Measurements from ENCODE around the gene NCAPD3.

NCAPD3 gene

DNA sequence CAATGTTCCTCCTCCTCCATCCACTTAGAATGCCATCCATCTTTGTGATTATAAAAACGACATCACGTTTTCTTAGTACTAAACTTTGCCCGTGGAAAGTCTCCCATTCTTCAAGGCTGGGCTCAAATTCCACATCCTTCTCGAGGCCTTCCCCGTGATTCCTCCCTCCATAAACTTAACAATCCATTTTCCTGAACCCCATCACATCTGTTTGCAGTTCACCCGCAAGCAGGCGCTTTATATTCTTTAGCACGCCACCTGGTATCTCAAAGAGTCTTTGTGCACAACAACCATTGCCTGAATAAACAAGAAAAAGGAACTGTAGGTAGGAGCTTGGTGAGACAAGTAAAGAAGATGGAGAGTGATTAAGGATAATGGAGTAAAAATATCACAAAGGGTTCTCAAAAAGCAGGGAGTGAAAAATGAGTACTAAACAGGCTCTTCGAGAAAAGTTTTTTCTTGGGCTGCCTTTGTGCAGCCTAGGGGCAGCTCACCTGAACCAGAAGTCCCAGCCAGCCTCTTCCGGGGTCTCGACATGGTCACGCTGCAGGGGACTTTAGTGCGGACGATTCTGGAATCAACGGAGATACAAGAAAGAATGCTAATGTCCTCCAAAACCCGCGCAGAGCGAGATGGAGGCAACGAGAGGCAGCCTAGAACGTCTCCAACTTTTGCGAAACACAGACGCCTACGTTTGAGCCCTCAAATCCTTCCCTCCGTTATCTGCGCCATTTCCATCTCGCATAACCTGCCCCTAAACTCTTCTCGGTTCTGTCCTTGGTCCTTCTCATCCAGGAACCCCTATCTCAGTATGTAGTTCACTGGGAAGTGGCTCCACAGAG, 28.8 kb upstream of the NCAPD3 start:
- no peaks in the 10 kb centered on the region for H3K9me3 ChIP-seq (ENCODE audit: control insufficient read depth, insufficient read depth, low read length)
- peaks cover 21% of the 10 kb centered on the region for H3K4me1 ChIP-seq (ENCODE audit: control insufficient read depth, insufficient read depth, low read length)
- peak overlapping the region; percentile 87 for H3K4me3 ChIP-seq (ENCODE audit: low read depth, low read length)
- peak overlapping the region; percentile 28 for H3K9ac ChIP-seq (ENCODE audit: low read depth, low read length)
- peaks cover 52% of the 10 kb centered on the region for H3K36me3 ChIP-seq (ENCODE audit: control insufficient read depth, insufficient read depth, low read length)
- H3K27me3 ChIP-seq (ENCODE audit: control insufficient read depth, insufficient read depth, low read length) = no peaks in the 10 kb centered on the region
- H3K27ac ChIP-seq (ENCODE audit: low read depth, low read length) = peak overlapping the region; percentile 23

DNA sequence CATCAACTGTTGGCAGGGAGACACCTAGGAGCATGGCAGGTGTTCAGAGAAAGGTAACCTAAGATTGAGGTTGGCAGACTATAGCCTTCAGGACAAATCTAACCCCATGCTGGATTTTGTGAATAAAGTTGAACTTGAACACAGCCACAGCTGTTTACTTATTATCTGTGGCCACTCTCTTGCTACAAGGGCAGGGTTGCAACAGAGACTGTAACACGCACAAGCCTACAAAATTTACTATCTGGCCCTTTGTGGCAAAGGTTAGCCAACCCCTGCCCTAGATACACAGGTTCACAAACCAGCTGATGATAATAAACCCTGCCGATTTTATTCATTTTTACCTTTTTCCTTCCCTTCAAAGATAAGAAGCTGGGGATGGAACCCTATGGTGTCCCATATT, 26.9 kb upstream of the NCAPD3 start:
- Histone ChIP-seq H3K9ac (ENCODE audit: low read depth, low read length) (no peak overlapping the region), H3K4me3 (ENCODE audit: low read depth, low read length) (no peak overlapping the region), H3K4me1 (ENCODE audit: control insufficient read depth, insufficient read depth, low read length) (peaks cover 21% of the 10 kb centered on the region), H3K27ac (ENCODE audit: low read depth, low read length) (no peak overlapping the region), H3K27me3 (ENCODE audit: control insufficient read depth, insufficient read depth, low read length) (no peaks in the 10 kb centered on the region), H3K9me3 (ENCODE audit: control insufficient read depth, insufficient read depth, low read length) (no peaks in the 10 kb centered on the region), H3K36me3 (ENCODE audit: control insufficient read depth, insufficient read depth, low read length) (peaks cover 59% of the 10 kb centered on the region)

DNA sequence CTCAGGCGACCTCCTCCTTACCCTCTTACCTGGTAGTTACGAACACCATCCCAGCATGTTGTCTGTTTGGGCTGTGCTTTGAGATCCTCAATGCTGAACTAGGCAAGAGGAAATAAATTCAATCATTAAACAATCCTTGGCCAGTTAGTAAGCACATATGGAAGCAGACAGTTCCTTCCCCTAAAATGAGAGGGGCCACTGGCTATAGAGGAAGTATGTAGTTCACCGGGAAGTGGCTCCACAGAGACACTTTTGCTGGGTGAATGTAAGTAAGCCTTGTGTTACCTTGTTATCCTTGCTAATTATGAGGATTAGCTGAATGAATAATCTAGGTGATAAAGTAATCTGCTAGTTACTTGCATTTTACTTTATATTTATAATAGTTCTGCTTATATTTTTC, 26.5 kb upstream of the NCAPD3 start:
- Histone ChIP-seq H3K9me3 (ENCODE audit: control insufficient read depth, insufficient read depth, low read length) (no peaks in the 10 kb centered on the region), H3K27ac (ENCODE audit: low read depth, low read length) (no peak overlapping the region), H3K4me1 (ENCODE audit: control insufficient read depth, insufficient read depth, low read length) (peaks cover 21% of the 10 kb centered on the region), H3K9ac (ENCODE audit: low read depth, low read length) (no peak overlapping the region), H3K27me3 (ENCODE audit: control insufficient read depth, insufficient read depth, low read length) (no peaks in the 10 kb centered on the region), H3K4me3 (ENCODE audit: low read depth, low read length) (no peak overlapping the region), H3K36me3 (ENCODE audit: control insufficient read depth, insufficient read depth, low read length) (peaks cover 59% of the 10 kb centered on the region)

DNA sequence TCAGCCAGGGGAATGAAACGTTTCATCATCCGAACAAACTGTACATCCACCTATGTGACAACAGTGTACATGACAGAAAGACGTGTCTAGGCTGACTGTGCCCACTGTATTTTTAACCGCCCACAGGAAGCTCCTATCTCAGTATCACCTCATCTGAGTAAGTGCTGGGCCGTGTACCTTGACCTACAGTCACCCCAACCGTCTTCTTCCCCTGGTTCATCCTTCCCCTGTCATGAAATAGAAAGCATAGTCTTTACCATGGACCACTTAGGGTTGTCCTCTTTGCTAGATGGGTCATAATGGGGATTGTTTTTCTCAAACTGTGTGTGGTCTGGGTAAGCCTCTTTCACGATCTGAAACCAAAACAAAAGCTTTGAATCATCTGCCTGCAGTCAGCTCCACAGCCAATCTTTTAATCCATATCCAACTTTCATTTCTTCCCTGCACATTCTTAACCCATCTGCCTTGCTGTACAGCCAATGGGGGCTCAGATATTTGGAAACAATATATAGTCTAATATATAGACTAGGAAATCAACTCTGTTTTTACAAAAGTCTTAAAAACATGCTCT, 25.2 kb upstream of the NCAPD3 start:
- Histone ChIP-seq H3K27me3 (ENCODE audit: control insufficient read depth, insufficient read depth, low read length) (no peaks in the 10 kb centered on the region), H3K9ac (ENCODE audit: low read depth, low read length) (no peak overlapping the region), H3K9me3 (ENCODE audit: control insufficient read depth, insufficient read depth, low read length) (no peaks in the 10 kb centered on the region), H3K4me3 (ENCODE audit: low read depth, low read length) (no peak overlapping the region), H3K36me3 (ENCODE audit: control insufficient read depth, insufficient read depth, low read length) (peaks cover 59% of the 10 kb centered on the region), H3K27ac (ENCODE audit: low read depth, low read length) (no peak overlapping the region), H3K4me1 (ENCODE audit: control insufficient read depth, insufficient read depth, low read length) (peaks cover 13% of the 10 kb centered on the region)

DNA sequence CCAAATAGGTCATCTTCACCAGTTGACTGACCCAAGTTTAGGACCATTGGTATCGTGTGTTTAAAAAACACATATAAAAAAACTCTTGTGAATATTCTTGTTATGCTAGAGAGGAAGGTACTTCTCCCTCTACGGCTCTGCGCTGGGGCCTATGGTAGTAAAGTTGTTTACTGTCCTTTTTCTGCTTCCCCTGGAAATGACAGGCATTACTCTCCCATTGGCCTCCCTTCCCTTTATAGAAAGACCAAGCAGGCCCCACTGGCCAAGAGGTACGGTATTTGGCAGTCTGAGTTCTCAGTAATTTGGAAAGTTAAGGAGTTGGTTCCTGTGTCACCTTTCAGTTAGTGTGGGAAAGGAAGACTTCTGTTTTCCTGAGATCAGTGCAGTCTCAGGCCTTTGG, 22.9 kb upstream of the NCAPD3 start:
- no peaks in the 10 kb centered on the region for H3K9me3 ChIP-seq (ENCODE audit: control insufficient read depth, insufficient read depth, low read length)
- H3K27ac ChIP-seq (ENCODE audit: low read depth, low read length) = no peak overlapping the region
- no peak overlapping the region for H3K4me3 ChIP-seq (ENCODE audit: low read depth, low read length)
- no peaks in the 10 kb centered on the region for H3K27me3 ChIP-seq (ENCODE audit: control insufficient read depth, insufficient read depth, low read length)
- H3K36me3 ChIP-seq (ENCODE audit: control insufficient read depth, insufficient read depth, low read length) = peaks cover 71% of the 10 kb centered on the region
- H3K9ac ChIP-seq (ENCODE audit: low read depth, low read length) = no peak overlapping the region
- peaks cover 4% of the 10 kb centered on the region for H3K4me1 ChIP-seq (ENCODE audit: control insufficient read depth, insufficient read depth, low read length)

DNA sequence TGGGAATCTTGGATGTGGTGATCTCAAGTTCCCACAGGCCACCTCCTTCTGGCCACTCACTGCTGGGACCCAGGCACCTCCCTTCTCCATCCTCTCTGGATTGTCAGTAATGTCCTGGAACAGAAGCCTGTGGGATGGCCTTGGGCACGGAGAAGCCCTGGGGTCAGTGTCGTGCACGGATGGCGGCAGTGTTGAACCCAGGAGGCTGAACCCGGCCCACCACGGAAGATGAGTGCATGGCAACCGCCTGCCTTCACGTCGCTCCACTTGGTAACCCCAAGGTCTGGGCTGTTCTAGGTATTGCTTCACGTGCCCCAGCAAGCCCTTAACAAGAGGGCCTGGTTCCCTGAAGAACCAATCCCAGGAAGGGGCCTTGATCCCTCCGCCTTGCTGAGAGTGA, 22.3 kb upstream of the NCAPD3 start:
- Histone ChIP-seq H3K9ac (ENCODE audit: low read depth, low read length) (no peak overlapping the region), H3K27me3 (ENCODE audit: control insufficient read depth, insufficient read depth, low read length) (no peaks in the 10 kb centered on the region), H3K9me3 (ENCODE audit: control insufficient read depth, insufficient read depth, low read length) (no peaks in the 10 kb centered on the region), H3K27ac (ENCODE audit: low read depth, low read length) (no peak overlapping the region), H3K4me3 (ENCODE audit: low read depth, low read length) (no peak overlapping the region), H3K4me1 (ENCODE audit: control insufficient read depth, insufficient read depth, low read length) (no peaks in the 10 kb centered on the region), H3K36me3 (ENCODE audit: control insufficient read depth, insufficient read depth, low read length) (peaks cover 65% of the 10 kb centered on the region)

DNA sequence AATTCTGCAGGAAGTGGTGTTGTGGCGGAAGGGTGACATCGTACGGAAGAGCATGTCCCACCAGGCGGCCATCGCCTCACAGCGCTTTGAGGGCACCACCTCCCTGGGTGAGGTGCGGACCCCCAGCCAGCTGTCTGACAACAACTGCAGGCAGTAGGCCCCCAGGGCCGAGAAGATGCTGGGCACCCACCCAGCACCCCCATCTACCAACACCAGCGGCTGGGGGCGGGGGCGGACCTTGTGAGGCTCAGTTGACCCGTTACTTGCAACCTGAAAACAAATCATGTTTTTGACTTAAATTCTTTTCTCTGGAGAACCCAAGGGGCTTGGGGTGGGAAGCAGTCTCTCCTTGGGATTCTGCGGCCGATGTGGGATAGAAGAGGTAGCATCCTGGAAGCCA, 21.7 kb upstream of the NCAPD3 start:
- Histone ChIP-seq H3K9ac (ENCODE audit: low read depth, low read length) (no peak overlapping the region), H3K27ac (ENCODE audit: low read depth, low read length) (no peak overlapping the region), H3K4me1 (ENCODE audit: control insufficient read depth, insufficient read depth, low read length) (no peaks in the 10 kb centered on the region), H3K9me3 (ENCODE audit: control insufficient read depth, insufficient read depth, low read length) (no peaks in the 10 kb centered on the region), H3K4me3 (ENCODE audit: low read depth, low read length) (no peak overlapping the region), H3K27me3 (ENCODE audit: control insufficient read depth, insufficient read depth, low read length) (no peaks in the 10 kb centered on the region), H3K36me3 (ENCODE audit: control insufficient read depth, insufficient read depth, low read length) (peaks cover 59% of the 10 kb centered on the region)

DNA sequence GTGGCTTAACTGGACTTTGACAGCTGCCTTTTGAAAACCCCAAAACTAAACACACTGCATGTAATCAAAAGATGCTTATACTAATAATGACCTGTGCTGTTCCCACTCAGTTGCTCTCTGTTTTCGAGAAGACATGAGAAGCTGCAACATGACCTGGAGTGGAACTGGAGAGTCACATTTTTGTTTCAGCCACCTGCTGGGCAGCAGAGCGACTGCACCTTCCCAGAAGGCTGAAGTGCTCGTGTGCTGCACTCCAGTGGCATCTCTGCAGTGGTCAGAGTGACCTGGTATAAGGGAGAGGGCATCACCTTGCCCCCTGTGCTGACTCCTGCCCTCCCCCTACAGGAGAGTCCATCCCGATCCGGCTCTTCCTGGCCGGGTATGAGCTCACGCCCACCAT, 20.8 kb upstream of the NCAPD3 start:
- Histone ChIP-seq H3K36me3 (ENCODE audit: control insufficient read depth, insufficient read depth, low read length) (peaks cover 58% of the 10 kb centered on the region), H3K9ac (ENCODE audit: low read depth, low read length) (no peak overlapping the region), H3K4me3 (ENCODE audit: low read depth, low read length) (no peak overlapping the region), H3K27ac (ENCODE audit: low read depth, low read length) (no peak overlapping the region), H3K9me3 (ENCODE audit: control insufficient read depth, insufficient read depth, low read length) (no peaks in the 10 kb centered on the region), H3K4me1 (ENCODE audit: control insufficient read depth, insufficient read depth, low read length) (no peaks in the 10 kb centered on the region), H3K27me3 (ENCODE audit: control insufficient read depth, insufficient read depth, low read length) (no peaks in the 10 kb centered on the region)

DNA sequence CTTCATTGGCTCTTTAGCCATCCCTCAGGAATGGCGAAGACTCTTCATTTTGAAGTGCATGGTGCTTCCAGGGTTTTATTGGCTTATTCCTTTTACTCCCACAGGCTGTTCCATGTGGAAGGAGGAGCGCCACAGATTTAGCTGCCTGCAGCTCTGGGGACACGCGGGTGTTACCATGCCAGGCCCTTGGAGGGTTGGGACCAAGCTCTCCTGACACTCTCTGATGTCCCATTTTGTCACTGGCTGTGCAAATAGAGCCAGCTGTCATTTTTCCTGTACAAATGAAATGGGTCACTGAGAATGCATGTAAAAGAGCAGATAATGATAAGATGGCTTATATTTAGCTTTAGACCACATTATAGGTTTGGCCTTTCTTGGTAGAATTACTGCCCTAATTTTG, 20.1 kb upstream of the NCAPD3 start:
- no peak overlapping the region for H3K4me3 ChIP-seq (ENCODE audit: low read depth, low read length)
- no peaks in the 10 kb centered on the region for H3K27me3 ChIP-seq (ENCODE audit: control insufficient read depth, insufficient read depth, low read length)
- no peaks in the 10 kb centered on the region for H3K9me3 ChIP-seq (ENCODE audit: control insufficient read depth, insufficient read depth, low read length)
- no peaks in the 10 kb centered on the region for H3K4me1 ChIP-seq (ENCODE audit: control insufficient read depth, insufficient read depth, low read length)
- H3K9ac ChIP-seq (ENCODE audit: low read depth, low read length) = no peak overlapping the region
- no peak overlapping the region for H3K27ac ChIP-seq (ENCODE audit: low read depth, low read length)
- peaks cover 51% of the 10 kb centered on the region for H3K36me3 ChIP-seq (ENCODE audit: control insufficient read depth, insufficient read depth, low read length)

DNA sequence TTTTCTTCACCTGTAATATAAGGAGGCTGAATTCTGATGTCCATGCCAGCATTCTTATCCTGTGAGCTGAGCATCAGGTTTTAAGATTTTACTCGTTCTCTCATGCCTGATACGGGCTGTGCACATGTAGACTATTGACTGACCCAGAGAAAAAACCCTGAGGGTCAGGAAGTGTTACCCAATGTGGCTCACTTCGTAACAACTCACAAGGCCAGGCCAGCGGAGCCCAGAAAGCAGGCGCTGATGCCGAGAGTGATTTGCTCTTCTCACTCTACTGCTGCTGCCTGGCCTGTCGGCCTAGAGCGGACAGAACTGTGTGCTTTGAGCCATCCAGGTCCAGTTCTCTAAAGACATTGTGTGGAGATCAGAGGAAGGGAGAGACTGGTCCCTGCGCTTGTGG, 18.6 kb upstream of the NCAPD3 start:
- Histone ChIP-seq H3K27ac (ENCODE audit: low read depth, low read length) (no peak overlapping the region), H3K4me3 (ENCODE audit: low read depth, low read length) (no peak overlapping the region), H3K4me1 (ENCODE audit: control insufficient read depth, insufficient read depth, low read length) (no peaks in the 10 kb centered on the region), H3K9ac (ENCODE audit: low read depth, low read length) (no peak overlapping the region), H3K36me3 (ENCODE audit: control insufficient read depth, insufficient read depth, low read length) (peaks cover 36% of the 10 kb centered on the region), H3K9me3 (ENCODE audit: control insufficient read depth, insufficient read depth, low read length) (no peaks in the 10 kb centered on the region), H3K27me3 (ENCODE audit: control insufficient read depth, insufficient read depth, low read length) (no peaks in the 10 kb centered on the region)

DNA sequence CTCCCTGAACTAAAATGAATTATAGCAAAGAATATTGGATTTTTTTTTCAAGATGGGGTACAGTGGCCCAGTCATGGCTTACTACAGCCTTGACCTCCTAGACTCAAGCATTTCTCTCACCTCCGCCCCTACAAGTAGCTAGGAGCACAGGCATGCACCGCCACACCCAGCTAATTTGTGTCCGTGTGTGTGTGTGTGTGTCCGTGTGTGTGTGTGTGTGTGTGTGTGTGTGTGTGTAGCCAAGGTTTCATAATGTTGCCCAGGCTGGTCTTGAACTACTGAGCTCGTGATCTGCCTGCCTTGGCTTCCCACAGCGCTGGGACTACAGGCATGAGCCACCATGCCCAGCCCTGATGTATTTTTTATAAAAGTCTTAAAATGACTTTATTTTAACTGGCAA, 16.8 kb upstream of the NCAPD3 start:
- Histone ChIP-seq H3K4me1 (ENCODE audit: control insufficient read depth, insufficient read depth, low read length) (no peaks in the 10 kb centered on the region), H3K9ac (ENCODE audit: low read depth, low read length) (no peak overlapping the region), H3K36me3 (ENCODE audit: control insufficient read depth, insufficient read depth, low read length) (peaks cover 24% of the 10 kb centered on the region), H3K4me3 (ENCODE audit: low read depth, low read length) (no peak overlapping the region), H3K27ac (ENCODE audit: low read depth, low read length) (no peak overlapping the region), H3K27me3 (ENCODE audit: control insufficient read depth, insufficient read depth, low read length) (no peaks in the 10 kb centered on the region), H3K9me3 (ENCODE audit: control insufficient read depth, insufficient read depth, low read length) (no peaks in the 10 kb centered on the region)
